ENCODE data around the gene ADCY3.

ADCY3 gene

DNA sequence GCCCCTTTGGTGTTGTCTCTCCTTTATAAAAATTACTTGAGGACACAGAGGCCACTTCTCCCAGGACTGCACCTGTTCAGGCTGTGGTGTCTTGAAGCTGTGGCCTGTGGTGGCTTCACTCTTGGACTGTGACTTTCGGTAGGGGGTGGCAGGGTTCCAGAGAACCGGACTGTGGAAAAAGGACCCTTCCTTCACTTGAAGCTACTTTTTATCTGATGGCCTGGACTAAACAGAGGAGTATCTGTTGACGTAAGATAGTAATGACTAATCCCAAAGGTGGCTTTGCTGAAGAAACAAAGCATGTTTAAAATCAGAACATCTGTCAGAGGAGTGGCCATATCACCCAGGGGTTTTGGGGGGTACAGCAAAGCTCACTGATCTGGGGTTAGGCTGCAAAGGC lies 66.0 kb downstream of the ADCY3 start:
- H4K20me1 ChIP-seq (ENCODE audit: insufficient read depth, low read length), result peaks cover 16% of the 10 kb centered on the region
- no peak overlapping the region for H3K4me3 ChIP-seq (ENCODE audit: low read depth in 1 of 2, low read length in 2 of 2)
- peaks cover 65% of the 10 kb centered on the region for H3K36me3 ChIP-seq (ENCODE audit: insufficient read depth, low read length)
- H3K9ac ChIP-seq (ENCODE audit: low read depth, low read length), result no peak overlapping the region
- no peaks in the 10 kb centered on the region for H3K27me3 ChIP-seq (ENCODE audit: insufficient read depth, low read length, poor library complexity)
- DNase-seq (no peak), ATAC-seq (ENCODE audit: insufficient read depth, low read depth) (no peak)
- no peak overlapping the region for H2AFZ ChIP-seq (ENCODE audit: low read depth, low read length)
- TF ChIP-seq, protein P1, sequence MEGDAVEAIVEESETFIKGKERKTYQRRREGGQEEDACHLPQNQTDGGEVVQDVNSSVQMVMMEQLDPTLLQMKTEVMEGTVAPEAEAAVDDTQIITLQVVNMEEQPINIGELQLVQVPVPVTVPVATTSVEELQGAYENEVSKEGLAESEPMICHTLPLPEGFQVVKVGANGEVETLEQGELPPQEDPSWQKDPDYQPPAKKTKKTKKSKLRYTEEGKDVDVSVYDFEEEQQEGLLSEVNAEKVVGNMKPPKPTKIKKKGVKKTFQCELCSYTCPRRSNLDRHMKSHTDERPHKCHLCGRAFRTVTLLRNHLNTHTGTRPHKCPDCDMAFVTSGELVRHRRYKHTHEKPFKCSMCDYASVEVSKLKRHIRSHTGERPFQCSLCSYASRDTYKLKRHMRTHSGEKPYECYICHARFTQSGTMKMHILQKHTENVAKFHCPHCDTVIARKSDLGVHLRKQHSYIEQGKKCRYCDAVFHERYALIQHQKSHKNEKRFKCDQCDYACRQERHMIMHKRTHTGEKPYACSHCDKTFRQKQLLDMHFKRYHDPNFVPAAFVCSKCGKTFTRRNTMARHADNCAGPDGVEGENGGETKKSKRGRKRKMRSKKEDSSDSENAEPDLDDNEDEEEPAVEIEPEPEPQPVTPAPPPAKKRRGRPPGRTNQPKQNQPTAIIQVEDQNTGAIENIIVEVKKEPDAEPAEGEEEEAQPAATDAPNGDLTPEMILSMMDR (IDR thresholded peaks at IDR 0.05; ENCODE audit: borderline replicate concordance, extremely low read depth, low read length, poor library complexity, severe bottlenecking), result no peak
- TF ChIP-seq EZH2 (IDR thresholded peaks at IDR 0.05; ENCODE audit: borderline replicate concordance, low read depth, low read length, severe bottlenecking), result no peak
- H3K79me2 ChIP-seq (ENCODE audit: insufficient read depth, low read length), result peaks cover 6% of the 10 kb centered on the region; the same call in 1 of the 2 replicates
- no peak overlapping the region for H3K4me2 ChIP-seq (ENCODE audit: insufficient read depth, low read length)
- peaks cover 3% of the 10 kb centered on the region for H3K9me3 ChIP-seq (ENCODE audit: insufficient read depth, low read length, severe bottlenecking)
- H3K27ac ChIP-seq (ENCODE audit: low read length), result no peak overlapping the region
- H3K4me1 ChIP-seq (ENCODE audit: insufficient read depth, low read length), result no peaks in the 10 kb centered on the region

DNA sequence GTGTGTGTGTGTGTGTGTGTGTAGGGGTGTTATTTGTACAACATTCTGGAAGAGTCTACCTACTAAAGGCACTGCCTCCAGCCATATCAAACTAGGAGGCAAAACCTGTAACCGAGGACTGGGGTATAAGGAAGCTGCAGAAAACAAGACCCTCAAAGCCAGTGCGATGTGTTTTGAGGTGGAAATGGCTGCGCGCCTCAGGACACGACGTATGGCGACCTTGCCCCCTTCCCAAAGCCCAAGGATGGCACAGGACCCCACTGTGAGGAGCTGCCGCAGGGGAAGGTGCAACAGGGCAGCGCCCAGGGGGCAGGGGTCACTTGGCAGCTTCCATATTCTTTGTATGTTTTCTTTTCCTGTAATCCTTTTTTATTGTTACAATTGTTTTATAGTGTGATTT lies 67.0 kb downstream of the ADCY3 start:
- DNase-seq, result no peak
- H2AFZ ChIP-seq (ENCODE audit: low read depth, low read length), result no peak overlapping the region
- H3K4me1 ChIP-seq (ENCODE audit: insufficient read depth, low read length), result no peaks in the 10 kb centered on the region

DNA sequence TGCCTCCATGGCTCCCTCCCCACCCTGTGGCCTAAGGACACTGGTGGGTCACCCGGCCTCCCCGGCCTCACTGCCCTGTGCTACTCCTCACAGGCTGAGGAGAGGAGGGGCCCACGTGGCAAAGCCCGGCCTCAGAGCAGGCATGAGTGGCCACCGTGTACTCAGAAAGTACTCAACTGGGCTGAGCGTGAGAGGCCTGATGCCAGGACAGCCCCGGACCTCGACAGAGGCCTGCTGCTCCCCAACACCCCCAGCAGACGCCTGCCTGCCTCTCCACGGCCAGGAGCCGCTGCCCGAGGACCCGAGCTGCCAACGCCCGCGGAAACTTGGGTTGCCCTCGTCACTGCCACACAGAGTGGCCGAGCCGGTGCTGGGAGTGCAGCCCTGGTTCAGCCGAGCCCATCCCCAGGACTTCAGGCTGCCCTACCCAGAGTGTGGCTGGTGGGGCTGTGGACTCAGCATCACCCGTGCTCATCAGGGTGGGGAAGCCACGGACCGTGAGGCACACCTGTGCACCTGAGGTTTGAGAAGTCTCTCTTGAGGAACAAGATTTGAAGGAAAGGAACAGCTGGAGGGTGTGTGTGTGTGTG lies 67.5 kb downstream of the ADCY3 start:
- TF ChIP-seq EZH2 (IDR thresholded peaks at IDR 0.05; ENCODE audit: borderline replicate concordance, low read depth, low read length, severe bottlenecking), result no peak
- TF ChIP-seq, protein P1 (IDR thresholded peaks at IDR 0.05; ENCODE audit: borderline replicate concordance, extremely low read depth, low read length, poor library complexity, severe bottlenecking), result no peak
- ATAC-seq (ENCODE audit: insufficient read depth, low read depth) (peak; percentile 31; the same call in 1 of the 3 replicates), DNase-seq (no peak)
- Histone ChIP-seq H3K79me2 (ENCODE audit: insufficient read depth, low read length) (peaks cover 6% of the 10 kb centered on the region; the same call in 1 of the 2 replicates), H3K9ac (ENCODE audit: low read depth, low read length) (no peak overlapping the region), H3K4me1 (ENCODE audit: insufficient read depth, low read length) (no peaks in the 10 kb centered on the region), H4K20me1 (ENCODE audit: insufficient read depth, low read length) (peaks cover 13% of the 10 kb centered on the region), H3K27me3 (ENCODE audit: insufficient read depth, low read length, poor library complexity) (no peaks in the 10 kb centered on the region), H3K4me2 (ENCODE audit: insufficient read depth, low read length) (no peak overlapping the region), H2AFZ (ENCODE audit: low read depth, low read length) (no peak overlapping the region), H3K9me3 (ENCODE audit: insufficient read depth, low read length, severe bottlenecking) (peaks cover 6% of the 10 kb centered on the region), H3K27ac (ENCODE audit: low read length) (no peak overlapping the region), H3K4me3 (ENCODE audit: low read depth in 1 of 2, low read length in 2 of 2) (no peak overlapping the region), H3K36me3 (ENCODE audit: insufficient read depth, low read length) (peaks cover 71% of the 10 kb centered on the region)

More for the DNA sequence above, 67.0 kb downstream of the ADCY3 start:
- H3K27me3 ChIP-seq (ENCODE audit: insufficient read depth, low read length, poor library complexity), result no peaks in the 10 kb centered on the region
- no peak for TF ChIP-seq EZH2 (IDR thresholded peaks at IDR 0.05; ENCODE audit: borderline replicate concordance, low read depth, low read length, severe bottlenecking)
- TF ChIP-seq, protein P1 (IDR thresholded peaks at IDR 0.05; ENCODE audit: borderline replicate concordance, extremely low read depth, low read length, poor library complexity, severe bottlenecking), result no peak
- H3K9me3 ChIP-seq (ENCODE audit: insufficient read depth, low read length, severe bottlenecking), result peaks cover 6% of the 10 kb centered on the region
- H3K36me3 ChIP-seq (ENCODE audit: insufficient read depth, low read length), result peaks cover 68% of the 10 kb centered on the region
- H3K79me2 ChIP-seq (ENCODE audit: insufficient read depth, low read length), result peaks cover 6% of the 10 kb centered on the region; the same call in 1 of the 2 replicates
- H3K4me2 ChIP-seq (ENCODE audit: insufficient read depth, low read length), result no peak overlapping the region
- H3K9ac ChIP-seq (ENCODE audit: low read depth, low read length), result no peak overlapping the region
- no peak overlapping the region for H3K27ac ChIP-seq (ENCODE audit: low read length)
- H4K20me1 ChIP-seq (ENCODE audit: insufficient read depth, low read length), result peaks cover 15% of the 10 kb centered on the region
- H3K4me3 ChIP-seq (ENCODE audit: low read depth in 1 of 2, low read length in 2 of 2), result no peak overlapping the region
- ATAC-seq (ENCODE audit: insufficient read depth, low read depth), result no peak

All from DND-41 (cell line).